Neural cell (in vitro differentiated cells): ENCODE data around the gene OXCT1.

ENCODE experiments used
- CTCF ChIP-seq: fragments of 450-650 bp; IDR thresholded peaks from 2 replicates; pipeline ENCODE4 v1.5.1; 2014; ENCODE audit warnings: antibody characterized with exemption, mild to moderate bottlenecking, moderate library complexity; ENCODE audit not compliant: poor library complexity, severe bottlenecking
- EP300 ChIP-seq: fragments of 450-650 bp; conservative IDR thresholded peaks from 2 replicates; pipeline ENCODE4 v1.6.1; 2014; ENCODE audit warnings: antibody characterized with exemption, mild to moderate bottlenecking, moderate library complexity; ENCODE audit not compliant: poor library complexity, severe bottlenecking
- EZH2 ChIP-seq: fragments of 200-600, 300-800 bp; shearing (Covaris generic), sonication (generic); IDR thresholded peaks from 2 replicates; pipeline ENCODE4 v1.6.1; 2014; ENCODE audit warnings: antibody characterized with exemption, low read length, borderline replicate concordance, mild to moderate bottlenecking; ENCODE audit not compliant: insufficient read depth, poor library complexity, severe bottlenecking
- POLR2AphosphoS5 ChIP-seq: IDR thresholded peaks from 2 replicates; pipeline ENCODE4 v1.6.1; 2012
- RAD21 ChIP-seq: fragments of 450-650 bp; conservative IDR thresholded peaks from 2 replicates; pipeline ENCODE4 v1.6.1; 2014; ENCODE audit warnings: antibody characterized with exemption, mild to moderate bottlenecking, moderate library complexity
- REST ChIP-seq: IDR thresholded peaks from 2 replicates; pipeline ENCODE4 v1.6.1; 2012; ENCODE audit warnings: borderline replicate concordance
- SMC3 ChIP-seq: fragments of 450-650 bp; conservative IDR thresholded peaks from 2 replicates; pipeline ENCODE4 v1.6.1; 2014; ENCODE audit warnings: antibody characterized with exemption, mild to moderate bottlenecking, moderate library complexity; ENCODE audit not compliant: poor library complexity

- no peak for TF ChIP-seq EZH2
- TF ChIP-seq RAD21, result no peak
- no peak for TF ChIP-seq CTCF
- no peak for TF ChIP-seq POLR2AphosphoS5
- no peak for TF ChIP-seq EP300
- TF ChIP-seq SMC3, result no peak
- TF ChIP-seq REST, result no peak
These were observed 7.9 kb upstream of the OXCT1 start for GRCh38 chr5:41878173-41878572.
